GM21619 (cell line): ENCODE data around the gene EXOSC7.
"Not testable (repeated sequence)": the region's sequence is repeated elsewhere in the genome, so short reads cannot be mapped to it uniquely, and the experiment has no call there.

Experiments
- ATAC-seq: cut with Tn5 transposase; IDR thresholded peaks from one replicate; pipeline ENCODE4 v1.9.1; 2021; ENCODE audit not compliant: unreplicated experiment

EXOSC7 gene

GRCh38 chr3:44976002-44976815, at the start of gene EXOSC7, which contains the start of gene ZDHHC3:
EXOSC7 (plus strand) TSS chr3:44976244; CDS start chr3:44976278, 34 bp downstream.
ZDHHC3 (minus strand) TSS chr3:44976174; CDS start chr3:44959436, 16,738 bp downstream.
- ATAC-seq, result peak; percentile 83

- no peak for ATAC-seq
Observed at GRCh38 chr3:44926921-44927320, 49.1 kb upstream of the EXOSC7 start.

- no peak for ATAC-seq
Observed at GRCh38 chr3:44927371-44927770, 48.7 kb upstream of the EXOSC7 start.

GRCh38 chr3:44929782-44930181, 46.3 kb upstream of the EXOSC7 start:
- no peak for ATAC-seq

GRCh38 chr3:44930911-44931310, 45.1 kb upstream of the EXOSC7 start:
- no peak for ATAC-seq

- no peak for ATAC-seq
Observed at GRCh38 chr3:44931791-44932190, 44.3 kb upstream of the EXOSC7 start.

- ATAC-seq, result no peak
Observed at GRCh38 chr3:44932271-44932670, 43.8 kb upstream of the EXOSC7 start.

GRCh38 chr3:44932986-44933944, 42.8 kb upstream of the EXOSC7 start:
- no peak for ATAC-seq

- ATAC-seq, result no peak
Observed at GRCh38 chr3:44939581-44940036, 36.4 kb upstream of the EXOSC7 start.

- no peak for ATAC-seq
Observed at GRCh38 chr3:44942202-44942921, 33.7 kb upstream of the EXOSC7 start.

GRCh38 chr3:44948239-44948638, 27.8 kb upstream of the EXOSC7 start:
- no peak for ATAC-seq

GRCh38 chr3:44949770-44950169, 26.3 kb upstream of the EXOSC7 start:
- not testable (repeated sequence) for ATAC-seq

GRCh38 chr3:44950275-44950734, 25.7 kb upstream of the EXOSC7 start:
- ATAC-seq, result no peak

GRCh38 chr3:44952689-44953088, 23.4 kb upstream of the EXOSC7 start:
- ATAC-seq, result no peak

- no peak for ATAC-seq
Observed at GRCh38 chr3:44954304-44954703, 21.7 kb upstream of the EXOSC7 start.

- ATAC-seq, result peak; percentile 80
Observed at GRCh38 chr3:44954962-44955361, 21.1 kb upstream of the EXOSC7 start.

- no peak for ATAC-seq
Observed at GRCh38 chr3:44955917-44956316, 20.1 kb upstream of the EXOSC7 start.

GRCh38 chr3:44957986-44958385, 18.1 kb upstream of the EXOSC7 start:
- ATAC-seq, result no peak

- no peak for ATAC-seq
Observed at GRCh38 chr3:44958386-44958785, 17.7 kb upstream of the EXOSC7 start.

GRCh38 chr3:44960387-44961026, 15.5 kb upstream of the EXOSC7 start:
- ATAC-seq, result peak; percentile 56
